ENCODE results near the gene ASGR1. TPM values are rescaled to one million over a fixed set of nuclear protein-coding genes. Genes with fewer than 3 reads are reported as not detected.

The ASGR1 gene
- polyA plus RNA-seq, 1 donor from 2014 or later = 80.2 TPM

- Histone ChIP-seq H3K4me2 (ENCODE audit: low read length) (no peak overlapping the region), H3K27ac (ENCODE audit: low read length) (peak overlapping the region; percentile 96), H3F3A (ENCODE audit: insufficient read depth, low read length, poor library complexity, severe bottlenecking) (no peaks in the 10 kb centered on the region), H2AFZ (ENCODE audit: low read depth, low read length) (no peak overlapping the region), H3K79me2 (replicated peaks; ENCODE audit: insufficient read depth, low read length) (peaks cover 23% of the 10 kb centered on the region), H4K20me1 (ENCODE audit: insufficient read depth) (no peaks in the 10 kb centered on the region), H3K9me2 (ENCODE audit: insufficient read depth, low read length) (no peaks in the 10 kb centered on the region), H3K9ac (ENCODE audit: low read length) (peak overlapping the region; percentile 87), H3K9me3 (ENCODE audit: low read length) (no peaks in the 10 kb centered on the region), H3K27me3 (ENCODE audit: insufficient read depth, low read depth, low read length) (no peaks in the 10 kb centered on the region), H3K4me3 (ENCODE audit: low read length) (peak overlapping the region; percentile 75), H3K36me3 (ENCODE audit: insufficient read depth, low read length) (no peaks in the 10 kb centered on the region)
- no peak for TF ChIP-seq TAF1 (IDR thresholded peaks at IDR 0.05; ENCODE audit: low read depth)
- TF ChIP-seq EP300 (conservative IDR thresholded peaks at IDR 0.05; ENCODE audit: poor library complexity, severe bottlenecking) = no peak
- TF ChIP-seq RAD21 (conservative IDR thresholded peaks at IDR 0.05) = no peak
- no peak for TF ChIP-seq EZH2 (IDR thresholded peaks at IDR 0.05; ENCODE audit: borderline replicate concordance, insufficient read depth, low read length, poor library complexity, severe bottlenecking)
- no peak for TF ChIP-seq CTCF (IDR thresholded peaks at IDR 0.05; ENCODE audit: poor library complexity, severe bottlenecking)
- TF ChIP-seq MXI1 (conservative IDR thresholded peaks at IDR 0.05; ENCODE audit: poor library complexity, severe bottlenecking) = no peak
These were observed 24.2 kb upstream of the ASGR1 start for GRCh38 chr17:7203391-7203790.

- TF ChIP-seq EP300 (conservative IDR thresholded peaks at IDR 0.05; ENCODE audit: poor library complexity, severe bottlenecking) (no peak), MXI1 (conservative IDR thresholded peaks at IDR 0.05; ENCODE audit: poor library complexity, severe bottlenecking) (no peak), EZH2 (IDR thresholded peaks at IDR 0.05; ENCODE audit: borderline replicate concordance, insufficient read depth, low read length, poor library complexity, severe bottlenecking) (no peak), POLR2AphosphoS5 (IDR thresholded peaks at IDR 0.05) (no peak), TAF1 (IDR thresholded peaks at IDR 0.05; ENCODE audit: low read depth) (no peak), SMC3 (conservative IDR thresholded peaks at IDR 0.05; ENCODE audit: poor library complexity) (no peak), CTCF (IDR thresholded peaks at IDR 0.05; ENCODE audit: poor library complexity, severe bottlenecking) (no peak), RAD21 (conservative IDR thresholded peaks at IDR 0.05) (no peak)
- TF ChIP-seq, protein P1, sequence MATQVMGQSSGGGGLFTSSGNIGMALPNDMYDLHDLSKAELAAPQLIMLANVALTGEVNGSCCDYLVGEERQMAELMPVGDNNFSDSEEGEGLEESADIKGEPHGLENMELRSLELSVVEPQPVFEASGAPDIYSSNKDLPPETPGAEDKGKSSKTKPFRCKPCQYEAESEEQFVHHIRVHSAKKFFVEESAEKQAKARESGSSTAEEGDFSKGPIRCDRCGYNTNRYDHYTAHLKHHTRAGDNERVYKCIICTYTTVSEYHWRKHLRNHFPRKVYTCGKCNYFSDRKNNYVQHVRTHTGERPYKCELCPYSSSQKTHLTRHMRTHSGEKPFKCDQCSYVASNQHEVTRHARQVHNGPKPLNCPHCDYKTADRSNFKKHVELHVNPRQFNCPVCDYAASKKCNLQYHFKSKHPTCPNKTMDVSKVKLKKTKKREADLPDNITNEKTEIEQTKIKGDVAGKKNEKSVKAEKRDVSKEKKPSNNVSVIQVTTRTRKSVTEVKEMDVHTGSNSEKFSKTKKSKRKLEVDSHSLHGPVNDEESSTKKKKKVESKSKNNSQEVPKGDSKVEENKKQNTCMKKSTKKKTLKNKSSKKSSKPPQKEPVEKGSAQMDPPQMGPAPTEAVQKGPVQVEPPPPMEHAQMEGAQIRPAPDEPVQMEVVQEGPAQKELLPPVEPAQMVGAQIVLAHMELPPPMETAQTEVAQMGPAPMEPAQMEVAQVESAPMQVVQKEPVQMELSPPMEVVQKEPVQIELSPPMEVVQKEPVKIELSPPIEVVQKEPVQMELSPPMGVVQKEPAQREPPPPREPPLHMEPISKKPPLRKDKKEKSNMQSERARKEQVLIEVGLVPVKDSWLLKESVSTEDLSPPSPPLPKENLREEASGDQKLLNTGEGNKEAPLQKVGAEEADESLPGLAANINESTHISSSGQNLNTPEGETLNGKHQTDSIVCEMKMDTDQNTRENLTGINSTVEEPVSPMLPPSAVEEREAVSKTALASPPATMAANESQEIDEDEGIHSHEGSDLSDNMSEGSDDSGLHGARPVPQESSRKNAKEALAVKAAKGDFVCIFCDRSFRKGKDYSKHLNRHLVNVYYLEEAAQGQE (IDR thresholded peaks at IDR 0.05; ENCODE audit: borderline replicate concordance) = no peak
- Histone ChIP-seq H3K79me2 (replicated peaks; ENCODE audit: insufficient read depth, low read length) (no peaks in the 10 kb centered on the region), H3K27me3 (ENCODE audit: insufficient read depth, low read depth, low read length) (no peaks in the 10 kb centered on the region), H3K36me3 (ENCODE audit: insufficient read depth, low read length) (peaks cover 11% of the 10 kb centered on the region), H3F3A (ENCODE audit: insufficient read depth, low read length, poor library complexity, severe bottlenecking) (no peaks in the 10 kb centered on the region), H3K4me2 (ENCODE audit: low read length) (no peak overlapping the region), H3K27ac (ENCODE audit: low read length) (no peak overlapping the region), H3K4me3 (ENCODE audit: low read length) (no peak overlapping the region), H3K9ac (ENCODE audit: low read length) (no peak overlapping the region), H4K20me1 (ENCODE audit: insufficient read depth) (no peaks in the 10 kb centered on the region), H3K9me3 (ENCODE audit: low read length) (no peaks in the 10 kb centered on the region), H2AFZ (ENCODE audit: low read depth, low read length) (no peak overlapping the region), H3K9me2 (ENCODE audit: insufficient read depth, low read length) (no peaks in the 10 kb centered on the region)
These were observed 17.7 kb upstream of the ASGR1 start for GRCh38 chr17:7196651-7197401.
